HG03025 (cell line): Measurements from ENCODE around the gene PBRM1.

Experiments used
- ATAC-seq: cut with Tn5 transposase; IDR thresholded peaks from one replicate; pipeline ENCODE4 v1.9.1; 2021; ENCODE audit warnings: mild to moderate bottlenecking, moderate library complexity; ENCODE audit not compliant: unreplicated experiment, low FRiP score

Gene PBRM1

GRCh38 chr3:52671676-52672075 lies 14.0 kb downstream of the PBRM1 start:
- ATAC-seq, result no peak

GRCh38 chr3:52670621-52671521 lies 14.8 kb downstream of the PBRM1 start:
- peak; percentile 72 for ATAC-seq

GRCh38 chr3:52663098-52663497 lies 22.6 kb downstream of the PBRM1 start:
- no peak for ATAC-seq

GRCh38 chr3:52660046-52660445 lies 25.7 kb downstream of the PBRM1 start:
- ATAC-seq, result no peak

GRCh38 chr3:52655895-52656294 lies 29.8 kb downstream of the PBRM1 start:
- no peak for ATAC-seq

DNA sequence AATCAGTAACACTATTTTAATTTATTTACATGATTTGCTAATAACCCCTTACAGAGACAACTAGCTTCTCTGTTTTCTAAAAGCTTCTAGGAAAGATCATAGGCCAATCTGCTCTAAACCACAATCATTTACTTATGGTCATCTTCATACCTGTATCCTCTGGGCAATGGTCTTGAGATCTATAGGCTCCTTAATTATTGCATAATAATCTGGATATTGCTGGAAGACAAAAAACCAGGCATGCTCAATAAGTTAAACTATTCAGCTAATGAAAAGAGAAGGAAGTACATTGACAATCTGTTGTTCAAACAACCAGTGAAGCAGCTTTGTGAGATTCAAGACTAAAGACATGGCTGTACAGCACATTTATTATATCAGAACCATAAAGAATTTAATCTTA lies 34.1 kb downstream of the PBRM1 start:
- no peak for ATAC-seq

DNA sequence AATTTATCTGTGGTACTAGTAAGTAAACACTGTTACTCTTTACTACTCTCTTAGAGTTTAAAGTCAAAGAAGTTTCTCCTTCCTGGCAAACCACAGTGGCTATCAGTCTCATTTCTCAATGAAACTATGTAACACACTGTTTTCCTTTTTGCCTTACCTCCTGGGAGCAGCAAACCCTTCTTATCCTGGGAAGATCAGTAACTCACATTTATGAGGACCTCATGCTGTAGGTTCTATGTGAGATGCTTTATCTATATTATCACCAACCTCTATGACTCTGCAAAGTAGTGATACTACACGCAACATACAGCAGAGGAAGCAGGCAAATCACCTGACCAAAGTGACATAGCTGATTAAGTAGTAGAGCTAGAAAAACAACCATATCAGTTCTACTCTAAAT lies 35.3 kb downstream of the PBRM1 start:
- ATAC-seq, result no peak

DNA sequence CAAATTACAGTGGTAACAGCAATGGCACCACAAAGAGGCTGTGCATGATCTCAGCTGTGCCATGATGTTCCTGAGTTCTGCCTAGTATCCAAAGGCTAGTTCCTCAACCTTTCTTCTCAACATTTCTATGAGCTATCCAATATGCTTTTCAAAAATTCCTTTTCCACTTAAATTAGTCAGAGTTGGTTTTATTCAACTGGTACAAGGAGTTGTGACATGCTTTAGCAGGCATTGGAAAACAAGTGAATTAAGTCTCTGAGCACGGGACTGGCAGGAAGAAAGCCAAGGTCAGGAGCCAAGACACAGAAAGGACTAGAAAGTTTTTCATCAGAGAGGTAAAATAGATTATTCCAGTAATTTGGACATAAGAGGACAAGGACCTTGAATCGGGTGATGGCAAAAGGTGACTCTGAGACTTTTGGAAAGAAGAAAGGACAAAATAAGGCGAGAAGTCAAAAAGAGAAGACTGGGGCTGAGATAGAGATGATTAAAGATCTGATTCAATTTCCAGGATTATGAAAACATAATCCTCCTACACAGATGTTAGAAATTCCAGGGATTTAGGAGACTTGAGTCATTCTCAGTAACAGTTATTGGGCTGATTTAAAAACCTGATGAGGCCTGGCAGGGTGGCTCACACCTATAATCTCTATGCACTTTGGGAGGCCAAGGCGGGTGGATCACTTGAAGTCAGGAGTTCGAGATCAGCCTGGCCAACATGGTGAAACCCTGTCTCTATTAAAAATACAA lies 36.1 kb downstream of the PBRM1 start:
- no peak for ATAC-seq

- ATAC-seq, result no peak
These were observed 40.2 kb downstream of the PBRM1 start for GRCh38 chr3:52645549-52645948.

DNA sequence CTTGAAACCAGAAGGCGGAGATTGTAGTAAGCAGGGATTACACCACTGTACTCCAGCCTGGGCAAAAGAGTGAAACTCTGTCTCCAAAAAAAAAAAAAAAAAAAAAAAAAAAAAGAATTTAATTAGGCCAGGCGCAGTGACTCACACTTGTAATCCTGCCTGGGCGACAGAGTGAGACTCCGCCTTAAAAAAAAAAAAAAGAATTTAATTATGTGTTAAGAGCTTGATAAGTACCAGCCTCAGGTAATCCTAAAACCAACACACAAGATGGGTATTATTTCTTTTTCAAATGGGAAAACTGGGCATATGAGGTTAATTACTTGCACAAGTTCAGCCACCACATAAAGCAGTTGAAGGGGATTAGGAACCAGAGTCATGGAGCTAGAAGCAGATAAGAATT lies 49.0 kb downstream of the PBRM1 start:
- ATAC-seq, result no peak

DNA sequence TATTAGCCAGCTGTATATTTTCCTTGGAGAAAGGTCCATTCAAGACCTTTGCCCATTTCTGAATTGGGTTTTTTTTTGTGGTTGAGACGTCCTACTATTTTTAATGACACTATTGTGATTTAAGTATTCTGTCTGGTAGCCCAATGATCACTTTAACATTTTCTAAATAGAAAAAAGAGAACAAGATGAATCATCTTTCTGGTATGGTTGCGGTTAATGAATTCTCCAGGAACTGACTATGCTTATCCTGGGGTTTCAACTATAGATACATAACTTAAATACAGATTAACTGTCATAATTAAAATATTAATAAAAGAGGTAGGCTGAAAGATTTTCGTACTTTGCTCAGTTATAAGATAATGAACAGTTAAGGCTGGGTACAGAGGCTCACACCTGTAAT lies 51.9 kb downstream of the PBRM1 start:
- ATAC-seq, result no peak

GRCh38 chr3:52625041-52625440 lies 60.7 kb downstream of the PBRM1 start:
- no peak for ATAC-seq

- ATAC-seq, result no peak
These were observed 62.4 kb downstream of the PBRM1 start for GRCh38 chr3:52623234-52623792.

GRCh38 chr3:52620580-52620979 lies 65.1 kb downstream of the PBRM1 start:
- no peak for ATAC-seq

- no peak for ATAC-seq
These were observed 70.5 kb downstream of the PBRM1 start for GRCh38 chr3:52615166-52615565.

- no peak for ATAC-seq
These were observed 71.0 kb downstream of the PBRM1 start for GRCh38 chr3:52614689-52615088.

- no peak for ATAC-seq
These were observed 76.3 kb downstream of the PBRM1 start for GRCh38 chr3:52609316-52609815.

DNA sequence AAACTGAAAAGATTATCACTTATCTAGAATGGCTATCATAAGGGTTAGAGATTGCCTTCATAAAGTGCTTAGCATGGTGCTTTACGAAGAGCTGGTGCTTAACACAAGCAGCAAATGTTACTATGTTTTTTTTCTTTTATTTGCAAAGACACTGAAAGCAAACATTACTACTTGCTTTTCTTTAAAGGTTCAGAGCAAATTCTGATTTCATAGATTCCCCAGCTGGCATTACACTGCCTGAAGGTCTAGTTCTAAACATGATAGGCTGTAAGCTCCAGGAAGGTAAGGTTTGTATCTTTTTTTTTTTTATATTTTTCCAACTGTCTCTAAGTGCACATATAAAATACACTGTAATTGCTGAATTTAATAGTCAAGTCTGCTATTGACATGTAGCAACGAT lies 77.4 kb downstream of the PBRM1 start:
- no peak for ATAC-seq

DNA sequence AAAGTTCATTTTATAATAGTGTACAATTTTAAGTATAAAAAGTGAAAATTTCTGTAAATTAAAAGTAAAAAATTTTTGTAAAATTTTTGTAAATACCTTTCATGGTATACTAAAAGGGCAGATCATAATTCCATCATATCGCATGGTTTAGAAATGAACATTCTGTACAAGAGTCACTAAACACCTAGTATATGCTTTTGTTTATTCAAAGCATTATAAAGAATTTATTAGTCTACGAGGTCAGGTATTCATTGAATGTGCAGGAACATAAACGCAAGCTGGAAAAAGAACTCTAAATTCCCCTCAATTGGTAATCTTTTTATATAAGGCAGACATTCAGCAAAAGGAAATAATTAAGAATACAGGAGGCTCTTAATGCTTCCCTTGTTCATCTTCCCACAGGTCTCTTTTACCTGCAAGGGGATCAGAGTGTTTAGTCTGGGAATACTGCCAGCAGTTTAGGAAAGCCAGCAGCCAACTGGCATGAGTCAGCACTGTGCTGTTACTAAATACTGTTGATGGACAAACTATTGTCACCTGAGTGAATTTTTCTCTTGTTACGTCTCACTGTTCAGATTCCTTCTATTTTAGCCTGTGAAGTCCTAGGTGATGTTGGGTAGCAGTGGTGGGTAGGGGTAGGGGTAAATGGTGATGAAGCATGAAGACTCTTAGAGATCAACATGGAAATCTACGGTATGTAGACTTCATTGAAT lies 79.2 kb downstream of the PBRM1 start:
- no peak for ATAC-seq

GRCh38 chr3:52600258-52600657 lies 85.5 kb downstream of the PBRM1 start:
- ATAC-seq, result no peak
